Transverse colon (tissue), 4 donors: Measurements from ENCODE around the gene LAMB1. TPM values are rescaled to one million over a fixed set of nuclear protein-coding genes. Genes with fewer than 3 reads are reported as not detected.

Experiments
- DNase-seq: peaks from one replicate; pipeline ENCODE4 v3.0.0-alpha.2; 2019
- H3K27ac ChIP-seq, 4 donors: fragments of 200-600 bp; sonication (generic); 2 replicates each; pipeline ENCODE4 v1.5.1; 2016 to 2018; ENCODE audit warnings: inconsistent platforms in 4 of 4
- H3K27me3 ChIP-seq: fragments of 200-600 bp; sonication (generic); 2 replicates; pipeline ENCODE4 v1.5.1; 2017; ENCODE audit warnings: inconsistent platforms
- H3K36me3 ChIP-seq, 4 donors: fragments of 200-600 bp; sonication (generic); 2 replicates each; pipeline ENCODE4 v1.5.1; 2017 to 2019; ENCODE audit warnings: inconsistent platforms in 4 of 4
- H3K4me1 ChIP-seq, 4 donors: fragments of 200-600 bp; sonication (generic); 2 replicates each; pipeline ENCODE4 v1.5.1; 2017 to 2020; ENCODE audit warnings: inconsistent platforms in 4 of 4
- H3K4me3 ChIP-seq, 4 donors: fragments of 200-600 bp; sonication (generic); 1 replicate in 1 of 4; 2 replicates in 3 of 4; pipeline versions ENCODE4 v1.5.1 to v1.6.1; 2017 to 2019; ENCODE audit warnings: inconsistent platforms in 4 of 4
- H3K9me3 ChIP-seq, 2 donors: fragments of 200-600 bp; sonication (generic); 2 replicates each; pipeline ENCODE4 v1.5.1; 2017 to 2019; ENCODE audit warnings: inconsistent platforms in 2 of 2
- EP300 ChIP-seq: sonication (generic); formaldehyde crosslinking; IDR thresholded peaks from one replicate; pipeline ENCODE4 v1.6.1; 2017; ENCODE audit warnings: antibody characterized with exemption, low read depth
- POLR2A ChIP-seq: fragments of 450-650 bp; IDR thresholded peaks from one replicate; pipeline ENCODE4 v1.6.1; 2016; ENCODE audit warnings: antibody characterized with exemption, mild to moderate bottlenecking, moderate library complexity
- POLR2AphosphoS5 ChIP-seq, 3 donors: sonication (generic); formaldehyde crosslinking; IDR thresholded peaks; one replicate each; pipeline ENCODE4 v1.6.1; 2016; ENCODE audit warnings: antibody characterized with exemption in 3 of 3
- WGBS, 2 donors: methylation state at CpG; one replicate each; pipeline ENCODE4 v1.1.5; 2018; ENCODE audit warnings: low coverage in 1 of 2; 5-methylcytosine and 5-hydroxymethylcytosine counted together
- in situ Hi-C, 4 donors: fragments of 200-750 bp; cut with MboI; loops; one replicate each; pipeline versions ENCODE4 v1.15.0 to v1.15.1; 2017; ENCODE audit warnings: low sequenced_read_pairs in 3 of 4, low pct_ligation_motif_present in 1 of 4, low pct_unique_long_range_greater_than_20kb in 1 of 4
- intact Hi-C: fragments of 100-400 bp; cut with DNase I; formaldehyde crosslinking; loops from one replicate; pipeline ENCODE4 v1.15.1; 2023; ENCODE audit warnings: low total_unique reads
- total RNA-seq, 4 donors: library from RNA; depleted of rRNA; stranded (reverse); fragments of >200 nt; gene quantifications; one replicate each; pipeline ENCODE4 v1.1.0, GENCODE V29; 2016
- TF ChIP-seq, protein P1 (sequence below), 5 experiments: fragments of 200-600 bp in 3 of 5; fragments of 450-650 bp in 2 of 5; sonication (generic) in 3 of 5; IDR thresholded peaks; 1 replicate in 2 of 5; 2 replicates in 3 of 5; pipeline ENCODE4 v1.5.1; 2016 to 2017; ENCODE audit warnings: antibody characterized with exemption in 5 of 5, inconsistent platforms in 3 of 5, mild to moderate bottlenecking in 2 of 5, moderate library complexity in 1 of 5

Gene LAMB1
- total RNA-seq, 4 donors from 2014 or later = 54.2 to 119 (median 90.3) TPM

DNA sequence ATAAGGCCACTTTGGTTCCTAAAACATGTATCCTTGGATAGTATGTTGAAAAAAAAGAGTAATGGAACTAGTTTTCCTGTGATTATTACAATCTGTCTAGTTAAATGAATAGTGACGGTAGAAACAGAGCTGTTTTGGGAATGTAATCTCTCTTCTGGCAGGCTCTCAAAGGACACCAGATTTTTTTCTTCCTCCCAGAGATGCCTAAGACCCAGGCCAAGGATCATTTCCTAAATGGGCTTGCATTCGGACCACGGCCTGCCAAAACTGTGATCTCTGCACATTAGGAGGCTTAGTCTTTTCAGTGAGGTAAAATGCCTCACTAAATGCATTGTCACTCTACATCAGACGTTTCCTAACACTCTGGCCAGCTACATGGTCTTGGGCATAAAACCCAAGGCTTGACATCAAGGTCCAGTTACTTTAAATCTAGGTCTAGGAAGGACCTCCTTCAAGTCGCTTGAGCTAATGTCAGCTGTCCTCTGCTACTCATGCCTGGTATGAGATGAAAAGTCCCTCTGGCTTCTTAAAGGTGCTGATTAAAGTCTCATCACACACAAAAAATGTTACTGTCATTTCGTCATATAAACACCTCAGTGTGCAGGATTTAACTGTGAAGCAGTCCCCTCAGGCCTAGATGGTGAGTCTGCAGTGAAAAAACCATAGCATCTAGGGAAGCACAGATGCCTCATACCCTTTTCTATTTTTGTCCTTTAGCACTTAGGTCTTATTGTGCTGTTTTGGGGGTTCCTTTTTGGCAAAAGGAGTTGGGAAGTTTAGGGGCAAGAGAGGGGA is 64.3 kb downstream of the LAMB1 start:
- in situ Hi-C loops (no loop called here), intact Hi-C loops (loop anchor here (10.0 kb wide), 1 partner anchor 66 kb away; the partner anchor contains the start of gene LAMB1)
- H3K4me1 ChIP-seq = peaks cover 5 to 41% (median 18%) of the 10 kb centered on the region in 4 donors

GRCh38 chr7:107937531-107937930 is 65.4 kb downstream of the LAMB1 start:
- intact Hi-C loops (loop anchor here (10.0 kb wide), 1 partner anchor 67 kb away; the partner anchor contains the start of gene LAMB1), in situ Hi-C loops (no loop called here)
- no peak for DNase-seq
- Histone ChIP-seq H3K4me1 (peaks cover 6 to 45% (median 20%) of the 10 kb centered on the region in 4 donors), H3K27ac (peak overlapping the region; percentile 66 to 82 (median 72)), H3K4me3 (no peak overlapping the region), H3K9me3 (no peaks in the 10 kb centered on the region), H3K27me3 (no peaks in the 10 kb centered on the region), H3K36me3 (peaks cover 0 to 9% (median 0%) of the 10 kb centered on the region in 4 donors)
- 76 to 100% methylated on average over 1 of the region's 1 CpG for WGBS, 2 donors
- TF ChIP-seq POLR2AphosphoS5 (IDR thresholded peaks at IDR 0.05) = no peak
- no peak for TF ChIP-seq EP300
- TF ChIP-seq, protein P1, sequence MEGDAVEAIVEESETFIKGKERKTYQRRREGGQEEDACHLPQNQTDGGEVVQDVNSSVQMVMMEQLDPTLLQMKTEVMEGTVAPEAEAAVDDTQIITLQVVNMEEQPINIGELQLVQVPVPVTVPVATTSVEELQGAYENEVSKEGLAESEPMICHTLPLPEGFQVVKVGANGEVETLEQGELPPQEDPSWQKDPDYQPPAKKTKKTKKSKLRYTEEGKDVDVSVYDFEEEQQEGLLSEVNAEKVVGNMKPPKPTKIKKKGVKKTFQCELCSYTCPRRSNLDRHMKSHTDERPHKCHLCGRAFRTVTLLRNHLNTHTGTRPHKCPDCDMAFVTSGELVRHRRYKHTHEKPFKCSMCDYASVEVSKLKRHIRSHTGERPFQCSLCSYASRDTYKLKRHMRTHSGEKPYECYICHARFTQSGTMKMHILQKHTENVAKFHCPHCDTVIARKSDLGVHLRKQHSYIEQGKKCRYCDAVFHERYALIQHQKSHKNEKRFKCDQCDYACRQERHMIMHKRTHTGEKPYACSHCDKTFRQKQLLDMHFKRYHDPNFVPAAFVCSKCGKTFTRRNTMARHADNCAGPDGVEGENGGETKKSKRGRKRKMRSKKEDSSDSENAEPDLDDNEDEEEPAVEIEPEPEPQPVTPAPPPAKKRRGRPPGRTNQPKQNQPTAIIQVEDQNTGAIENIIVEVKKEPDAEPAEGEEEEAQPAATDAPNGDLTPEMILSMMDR (IDR thresholded peaks at IDR 0.05) = no peak
- no peak for TF ChIP-seq POLR2A

More for the DNA sequence above, 64.3 kb downstream of the LAMB1 start:
- H3K36me3 ChIP-seq = peaks cover 0 to 10% (median 1%) of the 10 kb centered on the region in 4 donors
- WGBS, 2 donors = 68 to 89% methylated on average over 3 to 6 of the region's 6 CpGs
- H3K27ac ChIP-seq = peak overlapping the region; percentile 66 to 82 (median 72)
- DNase-seq = no peak
- no peaks in the 10 kb centered on the region for H3K27me3 ChIP-seq
- H3K4me3 ChIP-seq = no peak overlapping the region
- TF ChIP-seq POLR2A = no peak
- TF ChIP-seq, protein P1 (IDR thresholded peaks at IDR 0.05) = no peak
- peak in 1 of 3 donors; percentile 16 for TF ChIP-seq POLR2AphosphoS5 (IDR thresholded peaks at IDR 0.05)
- no peak for TF ChIP-seq EP300
- no peaks in the 10 kb centered on the region for H3K9me3 ChIP-seq

DNA sequence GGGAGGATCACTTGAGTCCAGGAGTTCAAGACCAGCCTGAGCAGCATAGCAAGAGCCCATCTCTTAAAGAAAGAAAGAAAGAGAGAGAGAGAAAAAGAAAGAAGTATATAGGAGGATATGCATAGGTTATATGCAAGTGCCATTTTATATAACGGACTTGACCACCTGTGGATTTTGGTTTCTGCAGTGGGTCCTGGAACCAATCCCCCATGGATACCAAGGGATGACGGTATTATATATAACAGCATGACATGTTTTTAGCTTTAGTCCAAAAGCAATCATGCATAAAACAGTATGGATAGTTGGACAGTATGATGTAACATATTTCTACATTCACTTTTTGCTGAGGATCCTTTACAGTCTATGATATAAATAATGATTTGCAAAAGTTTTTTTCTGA is 66.6 kb downstream of the LAMB1 start:
- Histone ChIP-seq H3K4me3 (no peak overlapping the region), H3K36me3 (peaks cover 0 to 11% (median 0%) of the 10 kb centered on the region in 4 donors), H3K9me3 (no peaks in the 10 kb centered on the region), H3K27me3 (no peaks in the 10 kb centered on the region), H3K4me1 (peaks cover 12 to 51% (median 20%) of the 10 kb centered on the region in 4 donors), H3K27ac (peak overlapping the region in 2 of 4 donors; percentile 56 to 72)
- intact Hi-C loops = loop anchor here (10.0 kb wide), 1 partner anchor 68 kb away; the partner anchor contains the start of gene LAMB1
- 88 to 91% methylated on average over 2 of the region's 2 CpGs for WGBS, 2 donors
- no peak for DNase-seq
- in situ Hi-C loops = no loop called here
- TF ChIP-seq EP300 = no peak
- no peak for TF ChIP-seq POLR2A
- TF ChIP-seq, protein P1 (IDR thresholded peaks at IDR 0.05) = no peak
- no peak for TF ChIP-seq POLR2AphosphoS5 (IDR thresholded peaks at IDR 0.05)

DNA sequence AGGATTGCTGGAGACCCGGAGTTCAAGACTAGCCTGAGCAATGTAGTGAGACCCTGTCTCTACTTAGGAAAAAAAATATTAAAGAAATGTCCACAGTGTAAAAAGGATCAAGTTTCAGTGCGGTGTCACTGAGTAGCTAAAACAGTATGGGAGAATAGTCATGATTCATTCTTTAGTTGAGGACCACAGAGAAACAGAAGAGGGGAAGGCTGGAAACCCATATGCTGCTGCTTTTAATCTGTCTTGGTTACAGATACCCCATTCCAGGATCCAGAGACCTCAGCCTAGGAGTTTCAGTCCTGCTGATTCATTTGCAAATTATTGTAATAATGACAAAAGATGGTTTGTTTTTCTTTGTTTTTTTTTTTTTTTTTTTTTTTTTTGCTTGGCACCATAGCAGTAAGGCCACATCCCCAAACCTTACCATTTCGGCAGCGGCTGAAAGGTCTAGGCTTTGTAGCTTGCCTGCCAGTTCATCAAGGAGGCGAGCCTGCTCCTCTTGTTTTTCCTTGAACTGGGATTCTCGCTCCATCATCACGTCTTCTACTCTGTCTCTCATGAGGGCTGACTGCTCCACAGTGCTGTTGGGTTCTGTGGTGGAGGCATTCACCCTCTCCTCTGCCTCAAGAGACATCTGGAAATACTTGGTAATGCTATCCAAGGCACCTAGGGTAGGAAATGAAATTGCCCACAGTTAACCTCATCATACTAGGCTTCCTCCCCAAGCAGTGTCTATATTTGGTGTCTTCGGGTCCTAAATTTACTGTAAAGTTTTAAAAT is 67.8 kb downstream of the LAMB1 start:
- WGBS, 2 donors = 87 to 94% methylated on average over 6 to 8 of the region's 8 CpGs
- peak overlapping the region in 3 of 4 donors; percentile 15 to 78 (median 56) for H3K27ac ChIP-seq
- H3K4me3 ChIP-seq = no peak overlapping the region
- peaks cover 11 to 44% (median 20%) of the 10 kb centered on the region in 4 donors for H3K4me1 ChIP-seq
- no peak for DNase-seq
- intact Hi-C loops (loop anchor here (10.0 kb wide), 1 partner anchor 70 kb away; the partner anchor contains the start of gene LAMB1), in situ Hi-C loops (no loop called here)
- no peaks in the 10 kb centered on the region for H3K27me3 ChIP-seq
- TF ChIP-seq EP300 (no peak), POLR2AphosphoS5 (IDR thresholded peaks at IDR 0.05) (no peak), POLR2A (no peak)
- TF ChIP-seq, protein P1 (IDR thresholded peaks at IDR 0.05) = no peak
- peaks cover 0 to 21% (median 3%) of the 10 kb centered on the region in 4 donors for H3K36me3 ChIP-seq
- H3K9me3 ChIP-seq = no peaks in the 10 kb centered on the region
